ENCODE results near the gene NMNAT3.

The NMNAT3 gene

DNA sequence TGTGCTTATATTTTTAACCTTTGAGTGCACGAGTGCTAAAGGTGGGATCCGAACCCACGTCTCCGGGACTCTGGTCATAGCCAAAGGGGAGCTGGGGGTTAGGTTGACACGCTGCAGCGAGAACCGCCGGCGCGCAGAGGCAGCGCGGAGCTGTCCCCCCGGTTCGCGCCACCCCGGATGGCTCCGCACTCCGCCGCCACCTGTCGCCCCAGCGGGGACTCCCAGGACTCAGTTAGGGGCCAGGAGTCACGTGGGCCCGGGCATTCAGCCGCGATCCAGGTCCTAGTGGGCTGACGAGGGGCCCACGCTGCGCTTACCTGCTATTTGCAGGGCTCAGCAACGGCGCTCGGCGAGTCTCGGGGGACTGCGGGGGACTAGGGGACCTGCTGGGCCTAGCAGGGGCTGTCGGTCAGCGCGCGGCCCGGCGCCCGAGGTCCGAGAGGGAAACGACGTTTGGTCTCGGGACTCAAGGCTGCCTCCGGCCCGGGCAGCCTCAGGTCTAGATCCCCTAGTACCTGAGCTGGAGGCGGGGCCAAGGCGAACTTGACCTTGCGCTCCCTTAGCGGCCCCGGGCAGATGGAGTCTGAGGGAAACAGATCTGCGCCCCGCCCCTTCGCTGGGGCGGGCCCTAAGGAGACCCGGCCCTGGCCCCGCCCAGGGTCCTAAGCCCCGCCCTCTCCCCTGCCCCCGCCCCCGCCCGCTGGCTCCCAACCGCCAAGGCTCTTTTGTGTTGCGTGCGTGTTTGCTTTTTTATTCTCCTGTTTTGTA, at the start of gene NMNAT3:
NMNAT3 (minus strand) TSS at position 585 of the 768 bp plus-strand sequence. CDS start 50,248 bp downstream, outside the sequence.
- DNase-seq (ENCODE audit: low spot score) = peak; percentile 81

GRCh38 chr3:139721370-139721769, 43.6 kb upstream of the NMNAT3 start:
- no peak for DNase-seq (ENCODE audit: low spot score)

DNA sequence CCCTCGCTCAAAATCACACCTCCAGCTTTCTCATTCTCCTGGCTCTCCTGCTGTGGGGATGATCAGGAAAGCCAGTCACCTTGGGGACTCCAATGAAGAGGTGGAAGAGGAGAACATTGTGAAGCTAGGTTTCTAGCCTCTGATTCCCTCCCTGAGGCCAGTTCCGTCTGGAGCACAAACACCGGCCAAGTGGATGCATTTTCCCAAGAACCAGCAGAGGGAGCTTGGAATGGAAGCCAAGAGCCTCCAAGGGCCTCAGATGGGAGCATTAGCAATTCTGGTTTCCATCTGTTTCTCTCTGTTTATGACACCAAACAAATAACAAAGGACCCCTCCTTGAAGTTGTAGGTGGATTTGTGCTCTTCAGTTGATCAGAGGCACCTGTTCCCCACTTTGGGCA, 40.6 kb upstream of the NMNAT3 start:
- DNase-seq (ENCODE audit: low spot score) = no peak

GRCh38 chr3:139716908-139717485, 39.2 kb upstream of the NMNAT3 start:
- no peak for DNase-seq (ENCODE audit: low spot score)

- DNase-seq (ENCODE audit: low spot score) = no peak
These were observed 38.1 kb upstream of the NMNAT3 start for GRCh38 chr3:139715743-139716360.

GRCh38 chr3:139715166-139715565, 37.4 kb upstream of the NMNAT3 start:
- no peak for DNase-seq (ENCODE audit: low spot score)

DNA sequence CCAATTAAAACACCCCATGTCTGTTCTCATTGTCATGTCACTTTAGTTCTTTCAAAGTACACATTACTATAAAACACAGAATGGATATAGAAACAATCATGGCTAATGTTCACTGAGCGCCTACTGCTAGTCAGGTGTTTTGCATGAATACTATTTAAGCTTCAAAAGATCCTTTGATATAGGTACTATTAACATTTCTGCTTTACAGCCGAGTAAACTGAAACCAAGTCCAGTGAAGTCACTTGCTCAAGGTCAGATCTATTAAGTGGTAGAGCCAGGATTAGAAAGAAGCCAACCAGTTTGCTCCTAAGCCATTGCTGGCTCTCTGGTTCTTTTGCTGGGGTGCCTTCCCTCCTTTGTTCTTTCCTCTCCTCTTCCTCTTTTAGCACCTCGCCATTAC, 32.4 kb upstream of the NMNAT3 start:
- DNase-seq (ENCODE audit: low spot score) = no peak

DNA sequence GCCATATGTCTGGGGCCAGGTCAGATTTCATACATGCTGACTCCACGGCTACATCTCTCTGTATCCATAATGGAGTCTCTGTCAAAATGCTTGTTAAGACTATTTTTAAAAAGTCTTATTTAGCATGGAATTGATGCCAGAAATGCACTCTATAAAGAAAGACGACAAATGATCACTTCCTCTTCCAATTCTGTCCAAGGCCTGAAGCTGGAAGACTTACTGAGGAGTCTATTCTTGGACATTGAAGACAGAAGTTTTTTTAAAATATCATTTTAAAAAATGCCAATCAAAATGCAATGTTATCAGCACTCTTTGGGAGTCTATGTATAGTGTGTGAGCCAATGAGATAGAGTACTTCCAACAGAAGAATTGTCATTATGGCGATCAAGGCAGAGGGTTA, 27.9 kb upstream of the NMNAT3 start:
- DNase-seq (ENCODE audit: low spot score) = no peak

- DNase-seq (ENCODE audit: low spot score) = no peak
These were observed 18.5 kb upstream of the NMNAT3 start for GRCh38 chr3:139696314-139696604.

DNA sequence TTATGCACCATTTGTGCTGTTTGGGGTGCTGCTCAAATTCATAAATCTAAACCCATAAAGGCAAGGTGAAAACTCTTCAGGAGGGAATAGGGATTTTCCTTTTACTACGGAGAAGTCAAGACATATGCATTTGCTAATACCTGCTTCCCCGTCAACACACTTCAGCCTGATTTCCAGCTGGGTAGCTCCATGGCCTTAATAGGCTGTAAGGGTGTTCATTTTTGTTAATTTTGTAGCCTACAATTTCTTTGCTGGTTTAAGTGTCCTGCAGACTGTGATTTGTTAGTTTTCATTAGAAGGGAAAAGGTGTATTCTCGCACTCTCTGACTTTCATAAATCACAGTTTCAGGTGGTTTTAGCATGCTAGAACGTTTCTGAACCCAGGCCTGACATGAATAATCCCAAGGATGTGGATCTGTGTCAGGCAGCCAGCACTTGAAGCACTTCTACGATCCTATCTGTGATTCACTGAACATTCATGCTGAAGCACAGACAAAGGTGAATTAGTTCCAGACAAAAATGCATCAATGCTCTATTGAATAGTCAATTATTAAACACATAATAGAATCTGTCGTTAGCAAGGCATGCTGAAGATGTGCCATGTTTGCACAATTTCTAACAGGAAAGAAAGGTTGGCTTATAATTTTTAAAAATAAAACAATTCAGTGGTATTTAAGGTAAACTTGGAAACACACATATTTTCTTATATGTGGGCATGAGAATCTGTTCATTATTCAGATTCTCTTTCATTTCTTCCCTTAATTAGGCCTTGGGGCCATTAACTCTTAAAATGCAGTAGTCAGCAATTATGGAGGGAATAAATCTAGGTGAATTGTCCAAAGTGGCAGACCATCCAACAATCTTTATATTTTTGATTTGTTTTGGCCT, 17.9 kb upstream of the NMNAT3 start:
- no peak for DNase-seq (ENCODE audit: low spot score)

- DNase-seq (ENCODE audit: low spot score) = no peak
These were observed 17.2 kb upstream of the NMNAT3 start for GRCh38 chr3:139695007-139695406.

GRCh38 chr3:139694542-139694941, 16.8 kb upstream of the NMNAT3 start:
- DNase-seq (ENCODE audit: low spot score) = no peak

DNA sequence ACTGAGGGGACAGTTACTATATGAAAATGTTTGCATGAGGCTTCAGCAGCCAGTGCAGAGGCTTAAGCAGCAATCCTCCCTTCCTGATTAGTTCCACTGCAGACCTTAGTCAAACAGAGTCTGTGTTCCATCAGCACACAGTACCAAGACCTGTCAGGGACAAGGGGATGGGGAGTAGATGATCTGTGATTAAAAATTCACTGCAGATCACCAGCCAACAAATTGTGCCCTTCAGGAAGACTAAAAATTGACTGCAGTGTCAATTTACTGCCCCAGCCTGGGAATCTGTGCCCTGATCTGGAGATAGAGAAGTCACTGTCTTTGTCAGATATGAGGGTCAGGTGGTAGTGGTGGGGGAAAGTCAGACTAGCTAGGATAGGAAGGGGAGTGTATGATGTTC, 13.8 kb upstream of the NMNAT3 start:
- no peak for DNase-seq (ENCODE audit: low spot score)

DNA sequence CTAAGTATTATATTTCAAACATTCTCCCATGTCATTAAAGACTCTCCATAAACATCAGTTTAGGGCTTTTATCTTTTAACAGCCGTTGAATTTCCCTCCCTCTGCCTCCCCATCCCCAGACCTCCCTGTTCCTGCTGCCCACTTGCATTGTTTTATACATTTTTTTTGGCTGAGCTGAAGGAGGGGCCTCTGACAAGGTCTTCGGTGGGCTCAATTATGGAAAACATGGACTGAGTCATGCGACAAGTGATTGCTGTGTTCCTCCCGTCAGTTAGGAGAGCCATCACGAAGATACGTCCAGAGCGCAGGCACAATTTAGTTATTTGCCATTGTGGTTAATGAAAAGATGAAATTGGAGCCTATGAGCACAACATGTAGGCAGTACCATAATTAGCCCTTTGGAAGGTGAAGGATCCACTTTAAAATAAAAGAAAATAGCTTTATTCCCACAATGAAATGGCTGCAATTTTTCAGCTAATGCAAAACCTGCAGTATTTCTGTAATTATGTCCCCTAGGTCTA, 12.0 kb upstream of the NMNAT3 start:
- DNase-seq (ENCODE audit: low spot score) = no peak

- DNase-seq (ENCODE audit: low spot score) = no peak
These were observed 11.3 kb upstream of the NMNAT3 start for GRCh38 chr3:139689122-139689521.

DNA sequence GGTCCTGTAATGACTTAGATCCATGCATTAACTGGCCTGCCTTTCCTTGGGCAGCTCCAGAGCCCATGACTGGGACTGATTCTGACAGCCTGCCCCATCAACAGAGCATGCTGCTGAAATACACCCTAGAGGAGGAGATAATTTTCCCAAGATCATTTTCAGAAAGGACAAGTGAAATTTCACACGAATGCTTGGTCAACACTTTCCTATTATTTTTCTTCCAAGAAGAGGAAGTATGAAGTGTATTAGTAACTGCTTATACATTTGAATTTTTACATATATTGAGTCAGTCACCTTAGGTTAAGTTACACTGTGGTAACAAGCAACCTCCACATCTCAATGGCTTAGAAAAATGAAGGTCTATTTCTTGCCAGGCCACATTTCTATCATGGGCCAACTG, 9.7 kb upstream of the NMNAT3 start:
- DNase-seq (ENCODE audit: low spot score) = no peak

DNA sequence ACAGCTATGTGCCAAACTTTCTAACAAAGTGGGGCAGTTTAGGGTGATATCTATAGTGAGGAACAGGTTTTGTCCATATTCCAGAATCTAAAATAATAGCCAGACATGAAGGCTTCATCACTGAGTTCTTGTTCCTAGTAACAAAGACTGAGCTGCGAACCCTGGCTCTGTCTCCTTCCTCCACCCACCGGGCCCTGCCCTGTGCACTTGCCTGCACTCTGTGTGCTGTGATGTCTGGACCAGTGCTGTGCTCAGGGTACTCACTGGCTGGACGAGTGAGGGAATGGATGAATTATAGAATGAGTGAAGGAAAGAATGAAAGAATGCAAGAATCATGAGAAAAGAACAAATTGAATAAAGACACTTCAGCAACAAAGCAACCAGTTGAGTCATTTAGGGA, 8.9 kb upstream of the NMNAT3 start:
- no peak for DNase-seq (ENCODE audit: low spot score)

- DNase-seq (ENCODE audit: low spot score) = no peak
These were observed 8.4 kb upstream of the NMNAT3 start for GRCh38 chr3:139686206-139686605.

DNA sequence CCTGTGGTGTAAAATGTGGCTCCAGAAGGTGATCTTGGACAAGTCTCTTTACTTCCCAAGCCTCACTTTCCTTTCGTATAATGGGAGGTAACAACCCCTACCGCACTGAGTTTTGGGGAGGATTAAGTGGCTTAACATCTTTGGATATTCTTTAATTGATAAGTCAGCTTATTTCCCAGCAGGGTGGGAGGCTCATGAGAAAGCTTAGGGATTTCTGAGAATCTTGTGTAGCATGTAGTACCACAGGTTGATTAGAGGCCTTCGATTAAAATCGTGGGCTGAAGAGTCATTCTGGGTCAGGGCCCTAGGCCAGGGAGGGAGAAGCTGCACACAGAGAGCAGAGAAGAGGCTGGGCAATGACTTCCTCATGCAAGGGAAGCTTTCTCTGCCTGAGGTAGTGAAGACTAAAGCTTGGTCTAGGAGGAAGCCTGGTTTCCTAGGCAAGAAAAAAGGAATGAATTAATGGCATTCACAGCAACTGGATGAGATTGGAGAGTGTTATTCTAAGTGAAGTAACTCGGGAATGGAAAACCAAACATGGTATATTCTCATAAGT, 1.5 kb upstream of the NMNAT3 start:
- no peak for DNase-seq (ENCODE audit: low spot score)

- no peak for DNase-seq (ENCODE audit: low spot score)
These were observed 962 bp downstream of the NMNAT3 start for GRCh38 chr3:139676632-139677387.

GRCh38 chr3:139676108-139676507, 1.7 kb downstream of the NMNAT3 start:
- DNase-seq (ENCODE audit: low spot score) = no peak
